Testis (tissue), 2 donors: ENCODE measurements around the gene NFKBIB.

ENCODE experiments used
- POLR2A ChIP-seq: fragments of 450-650 bp; IDR thresholded peaks from one replicate; pipeline ENCODE4 v1.6.1; 2017; ENCODE audit warnings: antibody characterized with exemption, mild to moderate bottlenecking, moderate library complexity
- TF ChIP-seq, protein P1 (sequence below), 3 experiments: fragments of 450-650 bp in 2 of 3; fragments of 200-600 bp in 1 of 3; sonication (generic) in 1 of 3; IDR thresholded peaks; one replicate each; pipeline ENCODE4 v1.5.1; 2016 to 2019; ENCODE audit warnings: antibody characterized with exemption in 3 of 3, mild to moderate bottlenecking in 2 of 3, moderate library complexity in 1 of 3

DNA sequence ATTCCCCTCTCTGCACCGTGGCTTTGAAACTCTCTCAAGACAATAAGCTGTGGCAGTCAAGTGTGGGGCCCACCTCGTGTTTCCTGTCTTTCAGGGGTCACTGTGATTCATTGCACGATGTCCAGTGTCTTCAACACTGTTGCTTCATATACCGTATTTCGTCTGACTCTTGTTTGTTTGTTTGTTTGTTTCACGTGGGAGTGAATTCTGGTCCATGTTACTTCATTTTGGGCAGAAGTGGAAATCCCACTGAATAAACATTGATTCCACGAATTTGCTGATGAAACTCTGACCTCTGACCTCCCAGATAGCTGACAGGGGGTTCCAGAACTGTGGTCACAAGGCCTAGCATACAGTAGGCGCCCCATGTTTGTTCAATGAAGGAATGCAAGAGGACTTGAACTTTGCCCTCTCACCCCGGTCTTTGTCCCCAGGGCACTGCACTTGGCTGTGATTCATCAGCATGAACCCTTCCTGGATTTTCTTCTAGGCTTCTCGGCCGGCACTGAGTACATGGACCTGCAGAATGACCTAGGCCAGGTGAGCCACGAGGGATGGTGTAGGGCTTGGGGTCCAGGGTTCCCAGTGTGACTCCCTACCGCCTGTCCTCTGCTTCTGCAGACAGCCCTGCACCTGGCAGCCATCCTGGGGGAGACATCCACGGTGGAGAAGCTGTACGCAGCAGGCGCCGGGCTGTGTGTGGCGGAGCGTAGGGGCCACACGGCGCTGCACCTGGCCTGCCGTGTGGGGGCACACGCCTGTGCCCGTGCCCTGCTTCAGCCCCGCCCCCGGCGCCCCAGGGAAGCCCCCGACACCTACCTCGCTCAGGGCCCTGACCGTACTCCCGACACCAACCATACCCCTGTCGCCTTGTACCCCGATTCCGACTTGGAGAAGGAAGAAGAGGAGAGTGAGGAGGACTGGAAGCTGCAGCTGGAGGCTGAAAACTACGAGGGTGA is 5.1 kb downstream of the NFKBIB start:
- TF ChIP-seq, protein P1, sequence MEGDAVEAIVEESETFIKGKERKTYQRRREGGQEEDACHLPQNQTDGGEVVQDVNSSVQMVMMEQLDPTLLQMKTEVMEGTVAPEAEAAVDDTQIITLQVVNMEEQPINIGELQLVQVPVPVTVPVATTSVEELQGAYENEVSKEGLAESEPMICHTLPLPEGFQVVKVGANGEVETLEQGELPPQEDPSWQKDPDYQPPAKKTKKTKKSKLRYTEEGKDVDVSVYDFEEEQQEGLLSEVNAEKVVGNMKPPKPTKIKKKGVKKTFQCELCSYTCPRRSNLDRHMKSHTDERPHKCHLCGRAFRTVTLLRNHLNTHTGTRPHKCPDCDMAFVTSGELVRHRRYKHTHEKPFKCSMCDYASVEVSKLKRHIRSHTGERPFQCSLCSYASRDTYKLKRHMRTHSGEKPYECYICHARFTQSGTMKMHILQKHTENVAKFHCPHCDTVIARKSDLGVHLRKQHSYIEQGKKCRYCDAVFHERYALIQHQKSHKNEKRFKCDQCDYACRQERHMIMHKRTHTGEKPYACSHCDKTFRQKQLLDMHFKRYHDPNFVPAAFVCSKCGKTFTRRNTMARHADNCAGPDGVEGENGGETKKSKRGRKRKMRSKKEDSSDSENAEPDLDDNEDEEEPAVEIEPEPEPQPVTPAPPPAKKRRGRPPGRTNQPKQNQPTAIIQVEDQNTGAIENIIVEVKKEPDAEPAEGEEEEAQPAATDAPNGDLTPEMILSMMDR (IDR thresholded peaks at IDR 0.05), result no peak
- TF ChIP-seq POLR2A, result no peak
